Neural progenitor cell (in vitro differentiated cells): ENCODE data around the gene MSH6. TPM values are rescaled to one million over a fixed set of nuclear protein-coding genes. Genes with fewer than 3 reads are reported as not detected.
"Not testable (repeated sequence)": the region's sequence is repeated elsewhere in the genome, so short reads cannot be mapped to it uniquely, and the experiment has no call there.

Source experiments
- DNase-seq: peaks from one replicate; pipeline ENCODE4 v3.0.0-alpha.2; 2016; ENCODE audit warnings: low spot score
- H2AFZ ChIP-seq: fragments of 200-600 bp; sonication (generic); replicated peaks from 2 replicates; pipeline ENCODE4 v1.6.1; 2016; ENCODE audit warnings: antibody characterized with exemption
- H3F3A ChIP-seq: fragments of 200-600 bp; sonication (generic); 2 replicates; pipeline ENCODE4 v1.6.1; 2016; ENCODE audit warnings: antibody characterized with exemption, low read depth
- H3K27ac ChIP-seq: fragments of 200-600 bp; sonication (generic); 2 replicates; pipeline ENCODE4 v1.5.1; 2016; ENCODE audit warnings: mild to moderate bottlenecking
- H3K27me3 ChIP-seq: fragments of 200-600 bp; sonication (generic); 2 replicates; pipeline ENCODE4 v1.6.1; 2016; ENCODE audit warnings: mild to moderate bottlenecking, moderate library complexity
- H3K36me3 ChIP-seq: fragments of 200-600 bp; sonication (generic); 2 replicates; pipeline ENCODE4 v1.5.1; 2016
- H3K4me1 ChIP-seq: fragments of 200-600 bp; sonication (generic); 2 replicates; pipeline ENCODE4 v1.6.1; 2016; ENCODE audit warnings: mixed run types
- H3K4me2 ChIP-seq: fragments of 200-600 bp; sonication (generic); 2 replicates; pipeline ENCODE4 v1.6.1; 2016
- H3K4me3 ChIP-seq: fragments of 200-600 bp; sonication (generic); 2 replicates; pipeline ENCODE4 v1.5.1; 2016
- H3K79me2 ChIP-seq: fragments of 200-600 bp; sonication (generic); 2 replicates; pipeline ENCODE4 v1.6.1; 2016; ENCODE audit warnings: low read depth
- H3K9ac ChIP-seq: fragments of 200-600 bp; sonication (generic); 2 replicates; pipeline ENCODE4 v1.6.1; 2016
- H3K9me3 ChIP-seq: fragments of 200-600 bp; sonication (generic); 2 replicates; pipeline ENCODE4 v1.5.1; 2016; ENCODE audit warnings: low read depth
- H4K20me1 ChIP-seq: fragments of 200-600 bp; sonication (generic); 2 replicates; pipeline ENCODE4 v1.6.1; 2016; ENCODE audit warnings: low read depth
- H3K27ac Mint-ChIP-seq: 3 replicates; pipeline ENCODE4 v1.8.0; 2021; ENCODE audit warnings: mixed read lengths
- H3K27me3 Mint-ChIP-seq: 2 replicates; pipeline ENCODE4 v1.8.0; 2022; ENCODE audit warnings: low read depth, mild to moderate bottlenecking, inconsistent platforms, moderate library complexity, mixed read lengths; ENCODE audit not compliant: insufficient read depth
- H3K36me3 Mint-ChIP-seq: 3 replicates; pipeline ENCODE4 v1.8.0; 2021; ENCODE audit warnings: mixed read lengths
- H3K4me1 Mint-ChIP-seq: 3 replicates; pipeline ENCODE4 v1.8.0; 2021; ENCODE audit warnings: mixed read lengths
- H3K4me3 Mint-ChIP-seq: 3 replicates; pipeline ENCODE4 v1.8.0; 2021; ENCODE audit warnings: mild to moderate bottlenecking, moderate library complexity, mixed read lengths
- H3K9me3 Mint-ChIP-seq: 3 replicates; pipeline ENCODE4 v1.8.0; 2020; ENCODE audit warnings: mixed read lengths
- CTCF ChIP-seq: fragments of 200-600 bp; sonication (generic); IDR thresholded peaks from 2 replicates; pipeline ENCODE4 v1.5.1; 2017; ENCODE audit warnings: antibody characterized with exemption, mild to moderate bottlenecking
- EZH2 ChIP-seq: fragments of 200-600 bp; sonication (generic); IDR thresholded peaks from 2 replicates; pipeline ENCODE4 v1.6.1; 2017; ENCODE audit warnings: antibody characterized with exemption, mild to moderate bottlenecking, moderate library complexity
- EZH2phosphoT487 ChIP-seq: fragments of 200-600 bp; sonication (generic); IDR thresholded peaks from 2 replicates; pipeline ENCODE4 v1.6.1; 2017; ENCODE audit warnings: antibody characterized with exemption
- total RNA-seq: library from RNA; depleted of rRNA; stranded (reverse); fragments of >200 nt; gene quantifications from 2 replicates; pipeline ENCODE4 v1.2.3, GENCODE V29; 2015; ENCODE audit warnings: low replicate concordance

MSH6 gene
- total RNA-seq, 1 donor from 2014 or later, result 276 TPM

- no peaks in the 10 kb centered on the region for H3K4me1 Mint-ChIP-seq
- no peak overlapping the region for H3K4me2 ChIP-seq
- H2AFZ ChIP-seq, result no peak overlapping the region
- H4K20me1 ChIP-seq, result peaks cover 60% of the 10 kb centered on the region
- H3K79me2 ChIP-seq, result peaks cover 100% of the 10 kb centered on the region
- H3K36me3 ChIP-seq, result peaks cover 6% of the 10 kb centered on the region
- H3K4me3 Mint-ChIP-seq, result no peak overlapping the region
- H3K9me3 ChIP-seq, result no peaks in the 10 kb centered on the region
- peaks cover 16% of the 10 kb centered on the region for H3K36me3 Mint-ChIP-seq
- H3K4me3 ChIP-seq, result no peak overlapping the region
- H3K27ac Mint-ChIP-seq, result no peak overlapping the region
- H3K27me3 Mint-ChIP-seq, result no peaks in the 10 kb centered on the region
- no peak overlapping the region for H3K27ac ChIP-seq
- no peaks in the 10 kb centered on the region for H3F3A ChIP-seq
- H3K27me3 ChIP-seq, result no peaks in the 10 kb centered on the region
- TF ChIP-seq CTCF, result no peak
- TF ChIP-seq EZH2, result no peak
- no peak for TF ChIP-seq EZH2phosphoT487
- H3K4me1 ChIP-seq, result no peaks in the 10 kb centered on the region
- DNase-seq, result no peak
- peaks cover 4% of the 10 kb centered on the region for H3K9me3 Mint-ChIP-seq
- H3K9ac ChIP-seq, result no peak overlapping the region
Measured at GRCh38 chr2:47844162-47844561, 61.2 kb downstream of the MSH6 start.

- Mint-ChIP-seq H3K36me3 (peaks cover 9% of the 10 kb centered on the region), H3K4me1 (peaks cover 3% of the 10 kb centered on the region), H3K27ac (no peak overlapping the region), H3K9me3 (no peaks in the 10 kb centered on the region), H3K27me3 (no peaks in the 10 kb centered on the region), H3K4me3 (no peak overlapping the region)
- no peak for TF ChIP-seq CTCF
- TF ChIP-seq EZH2phosphoT487, result no peak
- TF ChIP-seq EZH2, result no peak
- peaks cover 8% of the 10 kb centered on the region for H3F3A ChIP-seq
- peaks cover 73% of the 10 kb centered on the region for H4K20me1 ChIP-seq
- H2AFZ ChIP-seq, result no peak overlapping the region
- H3K36me3 ChIP-seq, result no peaks in the 10 kb centered on the region
- no peaks in the 10 kb centered on the region for H3K27me3 ChIP-seq
- no peak overlapping the region for H3K27ac ChIP-seq
- H3K4me3 ChIP-seq, result no peak overlapping the region
- DNase-seq, result no peak
- H3K79me2 ChIP-seq, result peaks cover 100% of the 10 kb centered on the region
- no peaks in the 10 kb centered on the region for H3K4me1 ChIP-seq
- no peaks in the 10 kb centered on the region for H3K9me3 ChIP-seq
- no peak overlapping the region for H3K9ac ChIP-seq
- H3K4me2 ChIP-seq, result no peak overlapping the region
Measured at GRCh38 chr2:47849368-47849767, 66.4 kb downstream of the MSH6 start.

GRCh38 chr2:47850198-47850597 is 67.3 kb downstream of the MSH6 start:
- Mint-ChIP-seq H3K36me3 (peaks cover 9% of the 10 kb centered on the region), H3K4me1 (peaks cover 3% of the 10 kb centered on the region), H3K27me3 (no peaks in the 10 kb centered on the region), H3K9me3 (no peaks in the 10 kb centered on the region), H3K4me3 (no peak overlapping the region), H3K27ac (no peak overlapping the region)
- Histone ChIP-seq H3K4me2 (no peak overlapping the region), H3F3A (peaks cover 9% of the 10 kb centered on the region), H3K27me3 (no peaks in the 10 kb centered on the region), H3K36me3 (no peaks in the 10 kb centered on the region), H3K4me1 (no peaks in the 10 kb centered on the region), H3K79me2 (peaks cover 100% of the 10 kb centered on the region), H2AFZ (no peak overlapping the region), H3K27ac (no peak overlapping the region), H3K9ac (no peak overlapping the region), H4K20me1 (peaks cover 73% of the 10 kb centered on the region), H3K4me3 (no peak overlapping the region), H3K9me3 (no peaks in the 10 kb centered on the region)
- TF ChIP-seq CTCF (no peak), EZH2 (no peak), EZH2phosphoT487 (no peak)
- DNase-seq, result no peak

GRCh38 chr2:47853067-47853777 is 70.3 kb downstream of the MSH6 start:
- peaks cover 16% of the 10 kb centered on the region for H3K36me3 Mint-ChIP-seq

More at GRCh38 chr2:47853067-47853777, 70.3 kb downstream of the MSH6 start:
- not testable (repeated sequence) for H3K4me1 Mint-ChIP-seq, H3K27ac ChIP-seq, H3K27me3 Mint-ChIP-seq, H3F3A ChIP-seq, H3K27ac Mint-ChIP-seq, H3K36me3 ChIP-seq, H3K4me2 ChIP-seq, H3K4me1 ChIP-seq, DNase-seq, H3K9me3 Mint-ChIP-seq, H3K27me3 ChIP-seq, H3K9me3 ChIP-seq, H3K4me3 ChIP-seq, H3K4me3 Mint-ChIP-seq, H3K9ac ChIP-seq, H2AFZ ChIP-seq
- peaks cover 78% of the 10 kb centered on the region for H4K20me1 ChIP-seq
- H3K79me2 ChIP-seq, result peaks cover 100% of the 10 kb centered on the region
